HepG2 (cell line): Measurements from ENCODE around the gene CRMP1. TPM values are rescaled to one million over a fixed set of nuclear protein-coding genes. Genes with fewer than 3 reads are reported as not detected.

Experiments used
- ATF7-NPFF ChIP-seq: sonication (generic); formaldehyde crosslinking; IDR thresholded peaks from 2 replicates; pipeline ENCODE4 v1.8.1; 2023; ENCODE audit warnings: mild to moderate bottlenecking, low read depth, missing genetic modification reagents, moderate library complexity
- KDM1A ChIP-seq: IDR thresholded peaks from 2 replicates; pipeline ENCODE4 v1.6.1; 2016; ENCODE audit warnings: missing compliant biosample characterization
- SRY ChIP-seq: sonication (generic); formaldehyde crosslinking; IDR thresholded peaks from 2 replicates; pipeline ENCODE4 v1.8.0; 2022; ENCODE audit warnings: mild to moderate bottlenecking, missing genetic modification reagents
- TEAD2 ChIP-seq: sonication (generic); formaldehyde crosslinking; IDR thresholded peaks from 2 replicates; pipeline ENCODE4 v1.9.0; 2021; ENCODE audit warnings: missing genetic modification reagents
- ZNF34 ChIP-seq: sonication (generic); formaldehyde crosslinking; IDR thresholded peaks from 2 replicates; pipeline ENCODE4 v1.4.0; 2020; ENCODE audit warnings: mild to moderate bottlenecking, missing genetic modification reagents, borderline replicate concordance
- ZNF569 ChIP-seq: sonication (generic); formaldehyde crosslinking; IDR thresholded peaks from 2 replicates; pipeline ENCODE4 v1.5.0; 2020; ENCODE audit warnings: mild to moderate bottlenecking, missing genetic modification reagents, moderate library complexity, borderline replicate concordance
- ZNF766 ChIP-seq: sonication (generic); formaldehyde crosslinking; IDR thresholded peaks from 2 replicates; pipeline ENCODE4 v1.5.0; 2020; ENCODE audit warnings: missing genetic modification reagents, borderline replicate concordance
- ZSCAN12 ChIP-seq: sonication (generic); formaldehyde crosslinking; IDR thresholded peaks from 2 replicates; pipeline ENCODE4 v1.9.0; 2021; ENCODE audit warnings: mild to moderate bottlenecking, missing genetic modification reagents
- polyA plus RNA-seq, 8 experiments: library from polyadenylated mRNA; depleted of rRNA in 3 of 8; stranded (reverse) in 7 of 8; unstranded in 1 of 8; fragments of >200 nt; fragmentation: Illumina TruSeq in 4 of 8; extraction: Trizol in 4 of 8; gene quantifications; 2 replicates each; pipeline versions ENCODE4 v1.2.1 to v1.2.3, GENCODE V29; 2011 to 2016; ENCODE audit warnings: low read depth in 4 of 8, missing spikeins in 1 of 8, mixed read lengths in 1 of 8; ENCODE audit not compliant: insufficient read depth in 1 of 8
- total RNA-seq, 5 experiments: library from RNA; depleted of rRNA; stranded (reverse); fragments of >200 nt; fragmentation: Illumina TruSeq; extraction: Trizol; gene quantifications; 2 replicates each; pipeline ENCODE4 v1.2.3, GENCODE V29; 2016; ENCODE audit warnings: low read depth in 1 of 5
- TF ChIP-seq, protein P1 (sequence below): sonication (generic); formaldehyde crosslinking; IDR thresholded peaks from 2 replicates; pipeline ENCODE4 v1.4.0; 2020; ENCODE audit warnings: mild to moderate bottlenecking, missing genetic modification reagents
- TF ChIP-seq, protein P2 (sequence below): sonication (generic); formaldehyde crosslinking; IDR thresholded peaks from 2 replicates; pipeline ENCODE4 v1.5.0; 2020; ENCODE audit warnings: mild to moderate bottlenecking, missing genetic modification reagents, borderline replicate concordance

The CRMP1 gene
- total and polyA plus RNA-seq, 2 of the 13 experiments (the other 11 are each of a cell fraction or from before 2014, with no cell fraction given), result not detected

DNA sequence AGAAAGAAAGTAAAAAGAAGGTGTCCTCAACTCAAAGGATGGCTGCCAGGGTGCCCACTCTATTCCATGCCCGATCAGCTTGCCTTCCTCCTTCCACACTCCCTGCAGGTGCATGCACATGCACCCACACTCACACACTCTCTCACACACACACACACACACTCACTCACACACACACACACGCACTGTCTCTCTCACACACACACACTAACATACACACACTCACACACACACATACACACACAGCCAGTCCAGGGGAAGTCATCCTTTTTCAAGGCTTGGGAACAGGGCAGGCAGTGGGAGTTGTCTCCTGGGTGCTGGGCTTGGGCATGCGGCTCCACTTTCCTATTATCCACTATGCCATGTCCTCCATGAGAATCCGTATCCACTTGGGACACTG is 50.4 kb downstream of the CRMP1 start (continued):
- TF ChIP-seq, protein P1, sequence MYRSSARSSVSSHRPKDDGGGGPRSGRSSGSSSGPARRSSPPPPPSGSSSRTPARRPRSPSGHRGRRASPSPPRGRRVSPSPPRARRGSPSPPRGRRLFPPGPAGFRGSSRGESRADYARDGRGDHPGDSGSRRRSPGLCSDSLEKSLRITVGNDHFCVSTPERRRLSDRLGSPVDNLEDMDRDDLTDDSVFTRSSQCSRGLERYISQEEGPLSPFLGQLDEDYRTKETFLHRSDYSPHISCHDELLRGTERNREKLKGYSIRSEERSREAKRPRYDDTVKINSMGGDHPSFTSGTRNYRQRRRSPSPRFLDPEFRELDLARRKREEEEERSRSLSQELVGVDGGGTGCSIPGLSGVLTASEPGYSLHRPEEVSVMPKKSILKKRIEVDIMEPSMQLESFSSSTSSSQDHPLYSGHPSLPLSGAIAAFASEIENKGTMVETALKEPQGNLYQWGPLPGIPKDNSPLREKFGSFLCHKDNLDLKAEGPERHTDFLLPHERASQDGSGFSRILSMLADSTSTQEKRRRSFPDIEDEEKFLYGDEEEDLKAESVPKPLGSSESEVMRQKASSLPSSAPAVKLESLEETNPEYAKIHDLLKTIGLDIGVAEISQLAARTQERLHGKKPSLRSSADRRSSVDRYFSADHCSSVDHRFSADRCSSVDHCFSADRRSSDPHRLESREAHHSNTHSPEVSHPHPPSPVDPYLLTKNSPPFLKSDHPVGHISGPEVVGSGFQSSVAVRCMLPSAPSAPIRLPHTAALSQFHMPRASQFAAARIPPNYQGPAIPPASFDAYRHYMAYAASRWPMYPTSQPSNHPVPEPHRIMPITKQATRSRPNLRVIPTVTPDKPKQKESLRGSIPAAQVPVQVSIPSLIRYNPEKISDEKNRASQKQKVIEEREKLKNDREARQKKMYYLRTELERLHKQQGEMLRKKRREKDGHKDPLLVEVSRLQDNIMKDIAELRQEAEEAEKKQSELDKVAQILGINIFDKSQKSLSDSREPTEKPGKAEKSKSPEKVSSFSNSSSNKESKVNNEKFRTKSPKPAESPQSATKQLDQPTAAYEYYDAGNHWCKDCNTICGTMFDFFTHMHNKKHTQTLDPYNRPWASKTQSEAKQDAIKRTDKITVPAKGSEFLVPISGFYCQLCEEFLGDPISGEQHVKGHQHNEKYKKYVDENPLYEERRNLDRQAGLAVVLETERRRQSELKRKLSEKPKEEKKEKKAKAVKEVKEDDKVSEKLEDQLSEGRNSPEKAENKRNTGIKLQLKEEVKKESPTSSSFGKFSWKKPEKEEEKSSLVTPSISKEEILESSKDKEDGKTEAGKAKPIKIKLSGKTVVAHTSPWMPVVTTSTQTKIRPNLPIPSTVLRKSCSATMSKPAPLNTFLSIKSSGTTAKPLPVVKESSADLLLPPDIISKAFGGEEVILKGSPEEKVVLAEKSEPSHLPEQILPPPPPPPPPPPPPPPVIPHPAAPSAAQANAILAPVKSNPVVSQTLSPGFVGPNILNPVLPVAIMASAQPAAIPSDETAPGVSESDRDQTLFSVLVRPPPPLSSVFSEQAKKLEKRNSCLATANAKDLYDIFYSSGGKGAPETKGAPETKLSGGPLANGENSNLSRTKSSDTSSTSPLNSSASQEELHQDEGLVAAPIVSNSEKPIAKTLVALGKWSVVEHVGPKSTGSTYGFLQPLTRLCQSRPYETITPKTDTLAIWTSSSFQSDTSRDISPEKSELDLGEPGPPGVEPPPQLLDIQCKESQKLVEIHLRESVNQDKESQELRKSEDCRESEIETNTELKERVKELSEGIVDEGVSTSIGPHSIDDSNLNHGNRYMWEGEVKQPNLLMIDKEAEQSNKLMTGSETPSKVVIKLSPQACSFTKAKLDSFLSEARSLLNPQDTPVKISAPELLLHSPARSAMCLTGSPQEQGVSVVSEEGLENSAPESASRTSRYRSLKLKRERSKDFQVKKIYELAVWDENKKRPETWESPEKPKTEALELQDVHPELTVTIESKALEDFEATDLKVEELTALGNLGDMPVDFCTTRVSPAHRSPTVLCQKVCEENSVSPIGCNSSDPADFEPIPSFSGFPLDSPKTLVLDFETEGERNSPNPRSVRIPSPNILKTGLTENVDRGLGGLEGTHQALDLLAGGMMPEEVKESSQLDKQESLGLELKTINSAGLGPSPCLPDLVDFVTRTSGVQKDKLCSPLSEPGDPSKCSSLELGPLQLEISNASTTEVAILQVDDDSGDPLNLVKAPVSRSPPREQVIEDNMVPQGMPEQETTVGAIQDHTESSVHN (CRISPR knock-in tag), result no peak
- TF ChIP-seq ZSCAN12 (CRISPR knock-in tag) (no peak), ATF7-NPFF (CRISPR knock-in tag) (no peak), ZNF34 (CRISPR knock-in tag) (no peak), KDM1A (CRISPR knock-in tag) (no peak), ZNF569 (CRISPR knock-in tag) (no peak), TEAD2 (no peak), ZNF766 (CRISPR knock-in tag) (no peak), SRY (CRISPR knock-in tag) (no peak)
- TF ChIP-seq, protein P2, sequence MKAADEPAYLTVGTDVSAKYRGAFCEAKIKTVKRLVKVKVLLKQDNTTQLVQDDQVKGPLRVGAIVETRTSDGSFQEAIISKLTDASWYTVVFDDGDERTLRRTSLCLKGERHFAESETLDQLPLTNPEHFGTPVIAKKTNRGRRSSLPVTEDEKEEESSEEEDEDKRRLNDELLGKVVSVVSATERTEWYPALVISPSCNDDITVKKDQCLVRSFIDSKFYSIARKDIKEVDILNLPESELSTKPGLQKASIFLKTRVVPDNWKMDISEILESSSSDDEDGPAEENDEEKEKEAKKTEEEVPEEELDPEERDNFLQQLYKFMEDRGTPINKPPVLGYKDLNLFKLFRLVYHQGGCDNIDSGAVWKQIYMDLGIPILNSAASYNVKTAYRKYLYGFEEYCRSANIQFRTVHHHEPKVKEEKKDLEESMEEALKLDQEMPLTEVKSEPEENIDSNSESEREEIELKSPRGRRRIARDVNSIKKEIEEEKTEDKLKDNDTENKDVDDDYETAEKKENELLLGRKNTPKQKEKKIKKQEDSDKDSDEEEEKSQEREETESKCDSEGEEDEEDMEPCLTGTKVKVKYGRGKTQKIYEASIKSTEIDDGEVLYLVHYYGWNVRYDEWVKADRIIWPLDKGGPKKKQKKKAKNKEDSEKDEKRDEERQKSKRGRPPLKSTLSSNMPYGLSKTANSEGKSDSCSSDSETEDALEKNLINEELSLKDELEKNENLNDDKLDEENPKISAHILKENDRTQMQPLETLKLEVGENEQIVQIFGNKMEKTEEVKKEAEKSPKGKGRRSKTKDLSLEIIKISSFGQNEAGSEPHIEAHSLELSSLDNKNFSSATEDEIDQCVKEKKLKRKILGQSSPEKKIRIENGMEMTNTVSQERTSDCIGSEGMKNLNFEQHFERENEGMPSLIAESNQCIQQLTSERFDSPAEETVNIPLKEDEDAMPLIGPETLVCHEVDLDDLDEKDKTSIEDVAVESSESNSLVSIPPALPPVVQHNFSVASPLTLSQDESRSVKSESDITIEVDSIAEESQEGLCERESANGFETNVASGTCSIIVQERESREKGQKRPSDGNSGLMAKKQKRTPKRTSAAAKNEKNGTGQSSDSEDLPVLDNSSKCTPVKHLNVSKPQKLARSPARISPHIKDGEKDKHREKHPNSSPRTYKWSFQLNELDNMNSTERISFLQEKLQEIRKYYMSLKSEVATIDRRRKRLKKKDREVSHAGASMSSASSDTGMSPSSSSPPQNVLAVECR (CRISPR knock-in tag), result no peak
